Measurements from ENCODE around the gene AGAP1. TPM values are rescaled to one million over a fixed set of nuclear protein-coding genes. Genes with fewer than 3 reads are reported as not detected.

The AGAP1 gene
- total RNA-seq, 1 experiment from 2014 or later, result 25.8 TPM

DNA sequence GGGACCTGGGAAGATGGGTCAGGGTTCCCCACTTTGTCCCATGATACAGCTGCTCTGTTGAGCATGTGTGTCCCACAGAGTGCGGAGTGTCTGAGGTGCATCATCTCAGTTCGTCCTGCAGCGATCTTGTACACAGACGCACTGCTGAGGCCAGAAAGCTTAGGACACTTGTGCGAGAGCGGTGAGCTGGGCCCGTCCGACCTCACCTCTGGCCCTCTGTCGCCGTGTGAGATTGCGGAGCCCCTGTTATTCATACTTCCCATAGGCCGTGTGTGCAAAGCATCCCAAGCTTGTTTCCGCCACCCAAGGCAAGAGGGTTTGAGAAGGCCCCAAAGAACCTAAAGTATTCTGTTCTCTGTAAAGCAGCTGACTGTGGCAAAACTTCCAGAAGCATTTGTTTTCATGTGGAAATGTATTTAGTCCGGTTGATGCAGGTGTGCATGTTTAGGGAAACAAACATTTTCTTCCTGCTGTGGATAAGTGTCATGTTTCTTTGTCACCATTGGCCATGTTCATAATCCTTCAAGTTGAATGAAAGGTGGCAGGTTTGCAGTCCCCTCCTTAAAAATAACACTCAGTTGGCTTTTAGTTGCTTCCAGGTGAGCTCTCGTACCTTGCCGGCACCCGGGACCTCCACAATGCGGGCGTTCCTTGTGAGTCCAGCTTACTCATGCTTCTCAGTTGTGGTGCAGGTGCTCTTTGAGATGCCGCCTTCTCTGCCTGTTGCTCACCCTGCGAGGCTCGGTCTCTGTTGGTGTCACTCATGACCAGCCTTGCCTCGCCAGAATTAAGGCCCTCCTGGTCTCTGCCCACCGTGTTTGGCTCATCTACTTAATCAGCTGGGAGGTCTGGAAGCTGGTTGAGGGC is 5.3 kb downstream of the AGAP1 start:
- Histone ChIP-seq H4K5ac (ENCODE audit: insufficient read length, low read depth, low read length) (no peak overlapping the region), H3K27ac (ENCODE audit: insufficient read length, low read depth, low read length) (no peak overlapping the region), H2AFZ (ENCODE audit: low read length) (no peak overlapping the region), H3K14ac (ENCODE audit: insufficient read depth, low read length) (no peak overlapping the region), H3K56ac (ENCODE audit: insufficient read length, low read depth, low read length) (no peak overlapping the region), H3K27me3 (ENCODE audit: insufficient read depth, low read length) (no peaks in the 10 kb centered on the region), H3K9ac (ENCODE audit: extremely low read depth, insufficient read length, low read length) (no peak overlapping the region), H2BK5ac (ENCODE audit: insufficient read length, low read length) (no peak overlapping the region), H3K4me2 (ENCODE audit: insufficient read depth, insufficient read length, low read length) (no peak overlapping the region), H3K18ac (ENCODE audit: insufficient read length, low read depth, low read length) (no peak overlapping the region), H2BK120ac (ENCODE audit: low read depth, low read length, poor library complexity, severe bottlenecking) (no peak overlapping the region), H2BK20ac (ENCODE audit: low read depth, low read length, poor library complexity, severe bottlenecking) (no peak overlapping the region), H2BK15ac (ENCODE audit: low read depth, low read length) (no peak overlapping the region), H3K23me2 (ENCODE audit: insufficient read length, low read depth, low read length, poor library complexity, severe bottlenecking) (peaks cover 17% of the 10 kb centered on the region), H2AK5ac (ENCODE audit: insufficient read length, low read length) (no peak overlapping the region), H2BK12ac (ENCODE audit: insufficient read length, low read depth, low read length) (no peak overlapping the region), H4K91ac (ENCODE audit: insufficient read length, low read depth, low read length) (no peak overlapping the region), H3K23ac (ENCODE audit: insufficient read length, low read depth, low read length) (no peak overlapping the region), H3K79me2 (ENCODE audit: insufficient read depth, low read length) (peaks cover 17% of the 10 kb centered on the region; the same call in 1 of the 2 replicates), H3T11ph (ENCODE audit: low read length) (no peak overlapping the region), H3K9me3 (ENCODE audit: control insufficient read depth, low read depth, low read length) (no peaks in the 10 kb centered on the region), H4K20me1 (ENCODE audit: control insufficient read depth, insufficient read depth, insufficient read length) (peaks cover 5% of the 10 kb centered on the region), H4K8ac (replicated peaks; ENCODE audit: insufficient read length, low read depth, low read length) (no peak overlapping the region), H3K79me1 (ENCODE audit: insufficient read depth, low read depth, low read length, poor library complexity, severe bottlenecking) (no peaks in the 10 kb centered on the region), H3K4me1 (ENCODE audit: insufficient read depth, low read length) (peaks cover 19% of the 10 kb centered on the region; the same call in 1 of the 2 replicates), H3K4ac (ENCODE audit: low read depth, low read length) (no peak overlapping the region)
- H3K4me1 Mint-ChIP-seq, result peaks cover 73 to 82% of the 10 kb centered on the region in 2 experiments
- DNase-seq, result no peak
- H3K36me3 Mint-ChIP-seq (ENCODE audit: insufficient read depth in 1 of 3, low read depth in 3 of 3), result no peaks in the 10 kb centered on the region; a peak in 1 of 7 replicates
- peak overlapping the region in 1 of 3 experiments; percentile 36; a peak in 1 of 7 replicates for H3K27ac Mint-ChIP-seq
- H3K4me3 Mint-ChIP-seq, result no peak overlapping the region
- TF ChIP-seq, protein P1, sequence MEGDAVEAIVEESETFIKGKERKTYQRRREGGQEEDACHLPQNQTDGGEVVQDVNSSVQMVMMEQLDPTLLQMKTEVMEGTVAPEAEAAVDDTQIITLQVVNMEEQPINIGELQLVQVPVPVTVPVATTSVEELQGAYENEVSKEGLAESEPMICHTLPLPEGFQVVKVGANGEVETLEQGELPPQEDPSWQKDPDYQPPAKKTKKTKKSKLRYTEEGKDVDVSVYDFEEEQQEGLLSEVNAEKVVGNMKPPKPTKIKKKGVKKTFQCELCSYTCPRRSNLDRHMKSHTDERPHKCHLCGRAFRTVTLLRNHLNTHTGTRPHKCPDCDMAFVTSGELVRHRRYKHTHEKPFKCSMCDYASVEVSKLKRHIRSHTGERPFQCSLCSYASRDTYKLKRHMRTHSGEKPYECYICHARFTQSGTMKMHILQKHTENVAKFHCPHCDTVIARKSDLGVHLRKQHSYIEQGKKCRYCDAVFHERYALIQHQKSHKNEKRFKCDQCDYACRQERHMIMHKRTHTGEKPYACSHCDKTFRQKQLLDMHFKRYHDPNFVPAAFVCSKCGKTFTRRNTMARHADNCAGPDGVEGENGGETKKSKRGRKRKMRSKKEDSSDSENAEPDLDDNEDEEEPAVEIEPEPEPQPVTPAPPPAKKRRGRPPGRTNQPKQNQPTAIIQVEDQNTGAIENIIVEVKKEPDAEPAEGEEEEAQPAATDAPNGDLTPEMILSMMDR (conservative IDR thresholded peaks at IDR 0.05), result no peak
- peaks cover 12% of the 10 kb centered on the region for H3K27me3 Mint-ChIP-seq (ENCODE audit: low read depth)
- no peaks in the 10 kb centered on the region; a peak in 1 of 5 replicates for H3K9me3 Mint-ChIP-seq
- no CpG with 5 or more reads among the region's 24 CpGs for WGBS (ENCODE audit: extremely low coverage, insufficient read length, low lambda C conversion rate)

Measured in H9 (cell line).